Gastroesophageal sphincter (tissue), 3 donors: ENCODE data around the gene RBBP8NL.

ENCODE experiments used
- CTCF ChIP-seq, 4 experiments: fragments of 200-600 bp in 2 of 4; fragments of 450-650 bp in 2 of 4; sonication (generic) in 1 of 4; IDR thresholded peaks; one replicate each; pipeline ENCODE4 v1.5.1; 2017 to 2019; ENCODE audit warnings: antibody characterized with exemption in 4 of 4, mild to moderate bottlenecking in 2 of 4, moderate library complexity in 2 of 4
- POLR2A ChIP-seq, 2 donors: fragments of 450-650 bp; IDR thresholded peaks; one replicate each; pipeline ENCODE4 v1.6.1; 2017; ENCODE audit warnings: antibody characterized with exemption in 2 of 2, mild to moderate bottlenecking in 2 of 2, moderate library complexity in 1 of 2

- no peak for TF ChIP-seq CTCF (IDR thresholded peaks at IDR 0.05)
- no peak for TF ChIP-seq POLR2A (IDR thresholded peaks at IDR 0.05)
Measured at GRCh38 chr20:62475772-62476055, 48.4 kb upstream of the RBBP8NL start, which contains the start of gene GATA5.
